GM13977 (cell line): ENCODE data around the gene PTMA.

Experiments used
- DNase-seq: peaks from one replicate; pipeline ENCODE4 v3.0.0; 2012; ENCODE audit warnings: low spot score
- in situ Hi-C: fragments of 300-500 bp; cut with MboI; formaldehyde crosslinking; loops from one replicate; pipeline ENCODE4 v1.12.0; 2022; ENCODE audit warnings: low sequenced_read_pairs, low pct_unique_long_range_greater_than_20kb, mixed read lengths, inconsistent platforms; ENCODE audit not compliant: unreplicated experiment
- TF ChIP-seq, protein P1 (sequence below): IDR thresholded peaks from 2 replicates; pipeline ENCODE4 v1.5.1; 2012; ENCODE audit warnings: mild to moderate bottlenecking, control low read depth; ENCODE audit not compliant: insufficient read depth; ENCODE audit errors: extremely low read depth, missing control alignments

PTMA gene

GRCh38 chr2:231725476-231725875 is 17.2 kb downstream of the PTMA start:
- TF ChIP-seq, protein P1, sequence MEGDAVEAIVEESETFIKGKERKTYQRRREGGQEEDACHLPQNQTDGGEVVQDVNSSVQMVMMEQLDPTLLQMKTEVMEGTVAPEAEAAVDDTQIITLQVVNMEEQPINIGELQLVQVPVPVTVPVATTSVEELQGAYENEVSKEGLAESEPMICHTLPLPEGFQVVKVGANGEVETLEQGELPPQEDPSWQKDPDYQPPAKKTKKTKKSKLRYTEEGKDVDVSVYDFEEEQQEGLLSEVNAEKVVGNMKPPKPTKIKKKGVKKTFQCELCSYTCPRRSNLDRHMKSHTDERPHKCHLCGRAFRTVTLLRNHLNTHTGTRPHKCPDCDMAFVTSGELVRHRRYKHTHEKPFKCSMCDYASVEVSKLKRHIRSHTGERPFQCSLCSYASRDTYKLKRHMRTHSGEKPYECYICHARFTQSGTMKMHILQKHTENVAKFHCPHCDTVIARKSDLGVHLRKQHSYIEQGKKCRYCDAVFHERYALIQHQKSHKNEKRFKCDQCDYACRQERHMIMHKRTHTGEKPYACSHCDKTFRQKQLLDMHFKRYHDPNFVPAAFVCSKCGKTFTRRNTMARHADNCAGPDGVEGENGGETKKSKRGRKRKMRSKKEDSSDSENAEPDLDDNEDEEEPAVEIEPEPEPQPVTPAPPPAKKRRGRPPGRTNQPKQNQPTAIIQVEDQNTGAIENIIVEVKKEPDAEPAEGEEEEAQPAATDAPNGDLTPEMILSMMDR: no peak
- no peak for DNase-seq
- in situ Hi-C loops: no loop called here

DNA sequence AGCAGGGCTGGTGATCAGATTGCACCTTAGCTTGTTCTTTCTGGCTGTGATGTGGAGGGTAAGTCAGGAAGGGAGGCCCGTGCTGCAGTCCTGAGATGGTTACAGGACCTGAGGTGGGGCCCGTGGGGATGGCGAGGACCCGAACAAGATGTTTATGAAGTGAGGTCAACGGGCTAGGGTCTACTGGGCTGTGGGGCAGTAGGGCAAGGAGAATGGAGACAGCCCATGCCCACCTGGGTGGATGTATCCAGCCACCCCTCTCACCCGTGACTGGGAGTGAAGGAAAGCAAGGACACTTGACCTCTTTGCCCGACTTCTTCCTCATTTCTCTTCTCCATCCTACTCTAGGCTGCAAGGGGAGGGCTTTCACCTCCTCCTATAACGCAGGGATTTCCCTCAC is 18.0 kb downstream of the PTMA start:
- TF ChIP-seq, protein P1: no peak
- DNase-seq: no peak
- in situ Hi-C loops: no loop called here

- TF ChIP-seq, protein P1: no peak
- no peak for DNase-seq
- in situ Hi-C loops: no loop called here
Measured at GRCh38 chr2:231727621-231728020, 19.3 kb downstream of the PTMA start.

DNA sequence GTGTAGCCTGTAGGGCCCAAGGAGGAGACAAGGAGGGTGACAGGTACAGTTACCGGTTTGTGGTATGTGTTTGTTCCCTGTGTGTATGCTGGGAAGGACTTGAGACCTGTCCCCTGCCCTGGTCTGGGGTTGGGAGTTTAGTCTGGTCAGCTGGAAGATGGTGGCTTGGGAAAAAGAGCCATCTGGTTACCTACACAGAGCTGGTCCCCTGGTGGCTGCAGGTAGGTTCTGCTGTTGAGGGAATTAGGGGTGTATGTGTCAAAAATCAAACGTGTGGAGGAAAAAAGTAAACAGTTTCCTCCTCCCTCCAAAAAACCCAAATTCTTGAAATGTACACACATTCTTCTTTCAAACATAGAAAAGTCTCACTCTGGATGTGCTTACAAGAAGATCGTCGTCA is 24.3 kb downstream of the PTMA start:
- TF ChIP-seq, protein P1: no peak
- in situ Hi-C loops: no loop called here
- no peak for DNase-seq

- in situ Hi-C loops: no loop called here
- DNase-seq: no peak
- TF ChIP-seq, protein P1: no peak
Measured at GRCh38 chr2:231737761-231738160, 29.4 kb downstream of the PTMA start.

GRCh38 chr2:231743376-231744116 is 35.2 kb downstream of the PTMA start:
- TF ChIP-seq, protein P1: no peak
- in situ Hi-C loops: no loop called here
- no peak for DNase-seq
